HG03060 (cell line): ENCODE measurements around the gene MMD.
"Not testable (repeated sequence)": the region's sequence is repeated elsewhere in the genome, so short reads cannot be mapped to it uniquely, and the experiment has no call there.

Experiments used
- ATAC-seq: cut with Tn5 transposase; IDR thresholded peaks from one replicate; pipeline ENCODE4 v1.9.1; 2021; ENCODE audit warnings: low read depth, moderate number of reproducible peaks; ENCODE audit not compliant: unreplicated experiment

The MMD gene

GRCh38 chr17:55444471-55445441 is 23.1 kb upstream of the MMD start:
- peak; percentile 43 for ATAC-seq

- ATAC-seq = no peak
Observed at GRCh38 chr17:55443904-55444303, 22.3 kb upstream of the MMD start.

- ATAC-seq = no peak
Observed at GRCh38 chr17:55442953-55443683, 21.5 kb upstream of the MMD start.

GRCh38 chr17:55442462-55442861 is 20.8 kb upstream of the MMD start:
- no peak for ATAC-seq

- no peak for ATAC-seq
Observed at GRCh38 chr17:55441544-55441943, 19.9 kb upstream of the MMD start.

DNA sequence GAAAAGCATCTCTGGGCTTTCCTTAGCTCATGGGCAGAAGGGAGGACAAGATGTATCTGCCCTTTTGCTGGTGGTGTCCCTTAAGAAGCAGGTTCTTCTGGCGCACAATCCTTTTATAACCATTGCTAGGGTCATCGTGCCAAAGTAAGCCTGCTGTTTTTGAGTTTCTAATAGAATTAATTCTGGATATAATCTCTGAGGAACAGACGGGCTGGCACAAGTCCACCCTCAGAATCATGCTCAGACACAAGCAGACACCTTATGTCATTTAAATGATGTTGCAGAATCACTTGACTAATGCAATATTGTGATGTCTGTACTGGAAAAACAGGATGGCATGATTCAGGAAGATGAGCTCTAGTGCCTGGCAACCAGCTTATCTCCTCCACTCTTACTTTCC is 18.8 kb upstream of the MMD start:
- ATAC-seq = no peak

DNA sequence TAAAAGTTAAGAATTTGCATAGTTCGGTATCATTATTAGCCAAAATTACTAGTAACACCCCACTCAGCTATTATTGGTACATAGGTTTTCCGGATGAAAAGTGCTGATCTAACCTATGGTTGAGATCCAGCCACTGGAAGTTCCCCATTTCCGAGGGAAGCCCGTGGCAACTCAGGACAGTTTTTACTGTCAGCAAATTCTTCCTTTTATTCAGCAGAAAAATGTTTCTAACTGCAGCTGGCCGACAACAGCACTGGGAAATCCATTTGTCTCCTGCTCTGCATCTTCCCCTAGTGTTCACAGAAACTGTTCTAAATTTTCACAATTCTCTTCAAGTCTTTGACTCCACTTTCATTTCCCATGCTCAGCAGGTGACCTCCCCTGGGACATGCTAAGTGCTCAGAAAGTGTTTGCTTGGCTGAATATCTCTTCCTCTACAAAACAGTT is 15.5 kb upstream of the MMD start:
- peak; percentile 64 for ATAC-seq

DNA sequence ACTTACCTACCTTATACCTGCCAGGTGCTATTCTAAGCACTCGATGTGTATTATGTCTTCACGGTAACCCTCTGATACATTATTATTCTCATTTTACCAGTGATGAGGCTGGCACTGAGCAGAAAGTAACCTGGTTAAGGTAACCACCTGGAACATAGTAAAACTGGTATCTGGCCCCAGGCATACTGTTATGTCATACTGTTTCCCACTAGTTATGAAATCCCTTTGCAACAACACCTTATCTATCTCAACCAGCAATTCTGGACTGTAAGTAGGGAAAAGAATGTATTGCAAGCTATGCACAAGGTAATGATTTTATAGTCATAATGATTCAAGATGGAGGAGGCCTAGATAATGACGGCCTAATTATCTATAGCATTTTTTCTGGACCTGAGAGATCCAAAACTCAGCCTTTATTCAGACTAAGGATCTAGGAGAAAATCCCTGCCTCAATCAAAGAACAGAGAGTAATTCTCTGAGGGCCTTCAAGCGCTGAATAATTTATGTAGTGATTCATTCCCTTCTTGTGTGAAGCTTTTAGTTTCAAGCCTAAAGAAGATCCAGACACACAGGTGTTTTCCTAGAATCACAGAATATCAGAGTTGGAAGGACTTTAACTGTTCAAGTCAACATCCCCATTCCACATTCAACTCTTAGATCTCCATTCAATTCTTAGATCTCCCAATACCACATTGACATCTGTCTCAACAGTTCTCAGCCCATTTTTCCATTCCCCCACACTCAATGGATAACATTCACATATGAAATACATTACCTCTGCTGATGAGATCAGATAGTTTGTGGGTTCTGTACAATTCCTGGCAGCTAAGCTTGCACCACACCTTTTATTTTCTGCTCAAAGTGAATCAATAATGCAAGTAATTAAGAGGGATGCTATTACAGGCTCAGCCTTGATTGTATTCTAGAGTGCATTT is 14.9 kb upstream of the MMD start:
- no peak for ATAC-seq

GRCh38 chr17:55435408-55435807 is 13.8 kb upstream of the MMD start:
- ATAC-seq = no peak

GRCh38 chr17:55434721-55435120 is 13.1 kb upstream of the MMD start:
- ATAC-seq = no peak

- ATAC-seq = no peak
Observed at GRCh38 chr17:55433629-55434422, 12.2 kb upstream of the MMD start.

- ATAC-seq = no peak
Observed at GRCh38 chr17:55433029-55433628, 11.5 kb upstream of the MMD start.

- ATAC-seq = no peak
Observed at GRCh38 chr17:55432358-55433028, 10.9 kb upstream of the MMD start.

- ATAC-seq = not testable (repeated sequence)
Observed at GRCh38 chr17:55431914-55432313, 10.3 kb upstream of the MMD start.

DNA sequence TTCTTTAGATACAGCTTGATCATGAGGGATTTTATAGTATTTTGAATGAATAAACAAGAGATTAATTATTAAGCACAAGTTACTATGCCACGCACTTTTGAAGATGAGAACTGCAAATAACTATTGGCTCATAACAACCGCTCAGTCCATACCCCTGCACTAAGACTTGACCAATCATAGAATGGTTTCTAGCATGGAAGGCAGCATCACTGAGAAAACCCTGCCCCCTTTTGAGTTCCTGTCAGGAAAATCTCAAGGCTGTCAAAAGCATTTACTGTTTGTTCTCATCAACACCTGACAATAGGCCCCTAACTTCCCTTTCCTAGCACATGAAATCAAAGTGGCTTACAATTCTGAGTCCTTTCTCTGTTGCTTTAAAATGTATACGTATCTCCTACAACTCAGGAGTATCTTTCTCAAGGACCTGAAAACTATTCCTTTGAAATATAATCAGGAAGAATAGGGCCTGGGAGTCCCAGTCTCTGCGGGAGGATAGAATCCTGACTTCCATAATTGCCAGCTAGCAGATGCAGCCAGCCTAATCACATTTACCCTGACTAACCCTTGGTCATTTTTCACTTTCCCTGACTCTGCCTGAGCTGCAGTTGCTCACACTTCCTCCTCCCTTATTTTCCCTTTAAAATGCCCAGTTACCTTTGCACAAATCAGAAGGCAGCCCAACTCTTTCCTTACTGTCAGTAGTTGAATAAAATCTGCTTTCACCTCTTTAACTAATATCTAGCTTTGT is 9.1 kb upstream of the MMD start:
- no peak for ATAC-seq

GRCh38 chr17:55427587-55427882 is 5.9 kb upstream of the MMD start:
- ATAC-seq = no peak

DNA sequence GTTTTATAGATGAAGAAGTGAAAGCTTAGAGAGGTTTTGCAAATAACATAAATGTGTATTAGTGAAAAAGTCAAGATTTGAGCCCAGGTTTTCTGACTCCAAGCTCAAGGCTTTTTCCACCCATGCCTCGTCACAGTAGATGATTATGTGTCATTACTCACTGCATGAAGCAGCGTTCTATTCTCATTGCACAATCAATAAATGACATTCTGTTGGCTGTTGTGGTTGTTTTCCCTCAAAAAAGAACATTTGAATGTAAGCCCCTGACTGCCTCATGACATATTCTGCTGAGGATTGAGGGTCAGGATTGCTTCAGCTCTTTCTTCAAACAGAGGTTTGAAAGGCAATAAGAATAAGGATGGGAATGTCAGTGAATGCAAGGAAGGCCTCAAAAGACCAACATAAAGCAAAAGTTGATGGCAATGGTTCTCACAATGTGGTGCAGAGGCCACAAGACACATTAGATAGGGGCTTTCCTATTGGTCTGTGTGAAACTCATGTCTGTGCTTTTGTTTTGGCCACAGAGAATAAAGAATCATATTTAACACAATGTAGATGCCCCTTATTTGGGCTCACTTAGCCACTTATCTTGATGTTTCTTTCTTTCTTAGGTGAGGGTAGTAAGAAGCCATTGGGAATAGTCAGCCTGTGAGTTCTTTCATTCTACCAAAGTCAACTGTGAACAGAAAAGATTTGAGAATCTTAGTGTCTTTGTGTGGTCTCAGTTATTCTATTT is 5.4 kb upstream of the MMD start:
- ATAC-seq = peak; percentile 38
